Mucosa of descending colon (tissue), 3 donors: ENCODE measurements around the gene TMEM128. TPM values are rescaled to one million over a fixed set of nuclear protein-coding genes. Genes with fewer than 3 reads are reported as not detected.
"Not testable (repeated sequence)": the region's sequence is repeated elsewhere in the genome, so short reads cannot be mapped to it uniquely, and the experiment has no call there.

Source experiments
- ATAC-seq: fragments of 200-7000 bp; cut with Tn5 transposase; one replicate; pipeline ENCODE4 v1.9.1; 2020; ENCODE audit warnings: mild to moderate bottlenecking, moderate library complexity
- DNase-seq, 3 donors: peaks; one replicate each; pipeline ENCODE4 v3.0.0-alpha.2; 2020
- H3K36me3 ChIP-seq: fragments of 200-600 bp; one replicate; pipeline ENCODE4 v1.8.0; 2021; ENCODE audit warnings: low read depth, mild to moderate bottlenecking
- H3K4me1 ChIP-seq: fragments of 200-600 bp; one replicate; pipeline ENCODE4 v1.8.0; 2021; ENCODE audit warnings: low read depth, mild to moderate bottlenecking
- H3K4me3 ChIP-seq: fragments of 200-600 bp; one replicate; pipeline ENCODE4 v1.8.0; 2021; ENCODE audit warnings: mild to moderate bottlenecking
- H3K9me3 ChIP-seq: fragments of 200-600 bp; one replicate; pipeline ENCODE4 v1.8.0; 2021; ENCODE audit warnings: mild to moderate bottlenecking
- intact Hi-C, 2 donors: fragments of 100-400 bp; cut with DNase I in 1 of 2; cut with micrococcal nuclease in 1 of 2; formaldehyde crosslinking; loops; one replicate each; pipeline versions ENCODE4 v1.11.0 to v1.11.1; 2022; cut with DNase I, micrococcal nuclease
- total RNA-seq, 3 donors: library from RNA; stranded (reverse); fragmentation: NEBNext Ultra II Directional in 2 of 3; extraction: Animal tissue kit (Norgen Biotek cat#: 25700) in 2 of 3; gene quantifications; one replicate each; pipeline versions ENCODE4 v1.2.1 to v1.2.4, GENCODE V29; 2021 to 2023
- TF ChIP-seq, protein P1 (sequence below): fragments of 200-600 bp; IDR thresholded peaks from one replicate; pipeline ENCODE4 v1.8.0; 2022; ENCODE audit warnings: antibody characterized with exemption, mild to moderate bottlenecking
- donor health status: DM: no; HTN: no; CAD: no; lungs with moderate emphysema.
- donor health status: DM: no; HTN: no; CAD: no.
- donor health status: DM: no; HTN: yes; CAD: no.

Gene TMEM128
- total RNA-seq, 3 donors from 2014 or later: 14.9 to 20.7 (median 19.6) TPM

DNA sequence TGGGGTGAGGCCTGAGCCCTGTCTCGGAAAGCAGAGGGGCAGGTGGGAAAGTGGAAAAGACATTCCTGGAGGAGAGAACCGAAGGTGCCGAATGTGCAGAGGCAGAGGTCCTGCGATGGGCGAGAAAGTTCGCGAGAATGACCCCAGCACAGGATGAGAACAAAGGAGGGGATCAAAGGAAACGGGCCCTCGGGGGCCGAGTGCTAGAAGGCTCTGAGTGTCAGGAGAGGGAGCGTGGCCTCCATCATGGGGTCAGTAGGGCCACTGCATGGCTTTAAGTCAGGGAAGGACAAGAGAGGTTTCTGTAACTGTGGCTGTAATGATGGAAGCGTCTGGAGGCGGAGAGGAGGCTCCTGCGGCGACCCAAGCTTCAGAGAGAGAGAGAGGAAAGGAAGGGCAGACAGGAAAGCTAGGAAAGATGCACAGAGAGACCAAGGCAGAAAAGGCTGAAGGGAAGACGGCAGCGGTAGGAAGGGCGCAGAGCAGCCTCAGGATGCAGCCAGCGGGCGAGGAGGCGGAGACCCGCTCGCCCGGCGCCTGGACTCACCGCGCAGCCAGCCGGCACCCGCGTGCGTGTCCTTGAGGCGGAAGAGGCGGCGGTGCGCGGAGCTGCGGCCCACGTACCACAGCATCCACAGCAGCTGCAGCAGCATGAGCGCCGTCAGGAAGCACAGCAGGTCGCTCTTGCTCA lies 22.0 kb downstream of the TMEM128 start:
- DNase-seq (no peak), ATAC-seq (no peak)
- intact Hi-C loops: no loop called here
- Histone ChIP-seq H3K4me1 (no peaks in the 10 kb centered on the region), H3K36me3 (no peaks in the 10 kb centered on the region), H3K9me3 (no peaks in the 10 kb centered on the region), H3K4me3 (no peak overlapping the region)
- TF ChIP-seq, protein P1, sequence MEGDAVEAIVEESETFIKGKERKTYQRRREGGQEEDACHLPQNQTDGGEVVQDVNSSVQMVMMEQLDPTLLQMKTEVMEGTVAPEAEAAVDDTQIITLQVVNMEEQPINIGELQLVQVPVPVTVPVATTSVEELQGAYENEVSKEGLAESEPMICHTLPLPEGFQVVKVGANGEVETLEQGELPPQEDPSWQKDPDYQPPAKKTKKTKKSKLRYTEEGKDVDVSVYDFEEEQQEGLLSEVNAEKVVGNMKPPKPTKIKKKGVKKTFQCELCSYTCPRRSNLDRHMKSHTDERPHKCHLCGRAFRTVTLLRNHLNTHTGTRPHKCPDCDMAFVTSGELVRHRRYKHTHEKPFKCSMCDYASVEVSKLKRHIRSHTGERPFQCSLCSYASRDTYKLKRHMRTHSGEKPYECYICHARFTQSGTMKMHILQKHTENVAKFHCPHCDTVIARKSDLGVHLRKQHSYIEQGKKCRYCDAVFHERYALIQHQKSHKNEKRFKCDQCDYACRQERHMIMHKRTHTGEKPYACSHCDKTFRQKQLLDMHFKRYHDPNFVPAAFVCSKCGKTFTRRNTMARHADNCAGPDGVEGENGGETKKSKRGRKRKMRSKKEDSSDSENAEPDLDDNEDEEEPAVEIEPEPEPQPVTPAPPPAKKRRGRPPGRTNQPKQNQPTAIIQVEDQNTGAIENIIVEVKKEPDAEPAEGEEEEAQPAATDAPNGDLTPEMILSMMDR: no peak

DNA sequence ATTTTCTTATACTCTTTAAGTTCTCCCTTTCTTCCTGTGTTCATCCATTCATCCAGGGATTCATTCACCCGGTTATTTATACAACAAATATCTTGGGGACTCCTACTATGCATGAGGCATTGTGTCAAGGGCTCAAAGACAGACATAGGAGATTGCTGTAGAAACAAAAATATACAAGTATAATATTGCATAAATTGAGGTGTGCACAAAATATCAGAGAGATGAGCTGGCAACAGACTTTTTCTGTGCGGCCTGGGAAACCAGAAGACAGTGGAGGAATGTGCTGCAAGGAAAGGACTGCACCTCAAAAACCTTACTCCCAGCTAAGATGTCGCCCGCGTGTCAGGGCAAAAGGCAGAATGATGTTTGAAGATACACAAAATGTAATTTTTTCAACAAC lies 30.9 kb downstream of the TMEM128 start:
- no peaks in the 10 kb centered on the region for H3K36me3 ChIP-seq
- TF ChIP-seq, protein P1: no peak

DNA sequence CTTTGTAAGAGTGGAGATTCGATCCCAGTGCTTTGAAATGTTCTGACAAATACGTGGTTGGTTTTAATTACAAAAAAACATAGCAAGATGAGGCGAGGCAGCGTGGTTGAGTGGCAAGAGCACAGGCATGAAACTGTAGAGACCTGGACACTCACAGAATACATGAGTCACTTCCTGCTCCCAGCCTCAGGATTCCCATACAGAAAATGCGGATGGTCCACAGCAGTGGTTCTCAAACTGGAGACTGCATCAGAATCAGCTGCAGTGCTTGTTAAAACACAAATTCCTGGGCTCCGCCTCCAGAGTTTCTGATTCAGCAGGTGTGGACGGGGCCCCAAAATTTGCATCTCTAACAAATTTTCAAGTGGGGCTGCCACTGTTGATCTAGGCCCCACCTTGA lies 31.4 kb downstream of the TMEM128 start:
- H3K4me3 ChIP-seq: no peak overlapping the region
- no peaks in the 10 kb centered on the region for H3K9me3 ChIP-seq
- ATAC-seq (no peak), DNase-seq (no peak)
- H3K36me3 ChIP-seq: no peaks in the 10 kb centered on the region
- intact Hi-C loops: no loop called here
- H3K4me1 ChIP-seq: no peaks in the 10 kb centered on the region
- TF ChIP-seq, protein P1: no peak

More for the DNA sequence above, 30.9 kb downstream of the TMEM128 start:
- no peak for ATAC-seq
- no peak overlapping the region for H3K4me3 ChIP-seq
- no peak for DNase-seq
- H3K4me1 ChIP-seq: no peaks in the 10 kb centered on the region
- intact Hi-C loops: no loop called here
- H3K9me3 ChIP-seq: no peaks in the 10 kb centered on the region

DNA sequence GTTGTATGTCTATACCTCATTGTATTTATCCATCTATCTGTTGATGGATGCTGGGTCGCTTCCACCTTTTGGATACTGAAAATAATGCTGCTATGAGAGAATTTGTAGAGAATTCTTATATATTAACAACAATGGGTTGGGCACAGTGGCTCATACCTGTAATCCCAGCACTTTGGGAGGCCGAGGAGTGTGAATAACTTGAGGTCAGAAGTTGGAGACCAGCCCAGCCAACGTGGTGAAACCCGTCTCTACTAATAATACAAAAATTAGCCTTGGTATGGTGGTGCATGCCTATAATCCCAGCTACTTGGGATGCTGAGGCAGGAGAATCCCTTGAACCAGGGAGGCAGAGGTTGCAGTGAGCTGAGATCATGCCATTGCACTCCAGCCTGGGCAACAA lies 34.3 kb downstream of the TMEM128 start:
- DNase-seq, ATAC-seq, H3K9me3 ChIP-seq, H3K4me1 ChIP-seq, H3K4me3 ChIP-seq, H3K36me3 ChIP-seq, intact Hi-C loops: not testable (repeated sequence)

DNA sequence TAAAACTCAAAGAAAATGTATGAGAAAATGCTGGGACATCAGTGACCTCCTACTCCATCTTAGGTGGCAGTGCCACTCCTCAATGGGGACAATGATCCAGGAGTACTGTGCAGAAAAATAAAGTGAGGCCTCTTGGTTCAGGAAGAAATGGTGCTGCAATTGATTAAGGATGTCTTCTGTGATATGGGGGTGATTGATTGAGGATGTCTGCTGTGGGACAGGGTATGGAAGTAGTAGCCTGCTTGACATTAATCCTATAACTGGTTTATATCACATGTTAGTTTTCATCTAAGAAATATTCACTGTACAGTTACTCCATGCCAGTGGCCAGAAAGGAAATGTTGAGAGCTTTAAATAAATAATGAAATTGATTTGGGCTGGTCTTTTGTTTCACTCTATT lies 41.8 kb downstream of the TMEM128 start:
- intact Hi-C loops: no loop called here
- TF ChIP-seq, protein P1: no peak
- Histone ChIP-seq H3K4me3 (no peak overlapping the region), H3K9me3 (no peaks in the 10 kb centered on the region), H3K4me1 (no peaks in the 10 kb centered on the region), H3K36me3 (no peaks in the 10 kb centered on the region)
- ATAC-seq (no peak), DNase-seq (no peak)

DNA sequence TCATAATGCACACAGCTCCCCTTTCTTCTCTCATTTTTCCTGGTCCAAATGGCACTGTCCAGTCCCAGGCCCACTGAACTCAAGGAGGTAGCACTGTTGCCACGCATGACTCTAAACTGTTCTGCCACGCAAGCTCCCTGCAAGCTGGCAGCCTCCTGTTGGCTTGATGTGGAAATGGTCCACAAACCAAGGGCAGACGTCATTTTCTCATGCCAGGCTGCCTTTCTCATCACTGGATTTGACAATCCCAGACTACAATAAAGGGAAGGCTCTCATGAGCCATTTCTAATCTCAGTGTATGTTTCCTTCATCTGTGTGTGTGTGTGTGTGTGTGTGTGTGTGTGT lies 43.6 kb downstream of the TMEM128 start:
- Histone ChIP-seq H3K4me3 (no peak overlapping the region), H3K4me1 (no peaks in the 10 kb centered on the region), H3K9me3 (no peaks in the 10 kb centered on the region), H3K36me3 (no peaks in the 10 kb centered on the region)
- no peak for DNase-seq
- intact Hi-C loops: no loop called here
- ATAC-seq: no peak
- TF ChIP-seq, protein P1: no peak
